ENCODE measurements around the gene TMEM9B. TPM values are rescaled to one million over a fixed set of nuclear protein-coding genes. Genes with fewer than 3 reads are reported as not detected.

TMEM9B gene
- total RNA-seq, 1 experiment from 2014 or later, result 29.6 TPM

- intact Hi-C loops (cut with micrococcal nuclease; ENCODE audit: unreplicated experiment), result no loop called here
- Mint-ChIP-seq H3K27ac (ENCODE audit: unreplicated experiment) (no peak overlapping the region), H3K36me3 (ENCODE audit: insufficient read depth, unreplicated experiment) (no peaks in the 10 kb centered on the region), H3K4me1 (ENCODE audit: low read depth, unreplicated experiment) (no peaks in the 10 kb centered on the region), H3K4me3 (ENCODE audit: unreplicated experiment) (no peak overlapping the region), H3K9me3 (ENCODE audit: unreplicated experiment) (no peaks in the 10 kb centered on the region), H3K27me3 (ENCODE audit: insufficient read depth, unreplicated experiment) (no peaks in the 10 kb centered on the region)
- DNase-seq, result no peak
- no peak overlapping the region for H3K4me3 ChIP-seq (ENCODE audit: low read depth, low read length)
- ChIA-PET POLR2A (no interaction called here), CTCF (no interaction called here)
- no peaks in the 10 kb centered on the region; the same call in 1 of the 2 replicates for H3K27me3 ChIP-seq (replicated peaks; ENCODE audit: control insufficient read depth, insufficient read depth, low read length)
- H3K36me3 ChIP-seq (ENCODE audit: control insufficient read depth, insufficient read depth, low read length), result no peaks in the 10 kb centered on the region
- H3K4me1 ChIP-seq, result no peaks in the 10 kb centered on the region
- TF ChIP-seq CTCF (IDR thresholded peaks at IDR 0.05; ENCODE audit: insufficient read depth in 1 of 2, low read depth in 1 of 2, low read length in 1 of 2, severe bottlenecking in 1 of 2, unreplicated experiment in 1 of 2), result no peak
- H3K9me3 ChIP-seq, result no peaks in the 10 kb centered on the region
- no TSS peak for BruUV-seq (replicated peaks)
Observed at GRCh38 chr11:8997451-8997850, 33.2 kb upstream of the TMEM9B start.

GRCh38 chr11:8989453-8989852 lies 25.2 kb upstream of the TMEM9B start:
- no peaks in the 10 kb centered on the region for H3K4me1 Mint-ChIP-seq (ENCODE audit: low read depth, unreplicated experiment)
- H3K27ac Mint-ChIP-seq (ENCODE audit: unreplicated experiment), result no peak overlapping the region

GRCh38 chr11:8988329-8989234 lies 24.3 kb upstream of the TMEM9B start:
- no TSS peak for BruUV-seq (replicated peaks)
- Histone ChIP-seq H3K9me3 (no peaks in the 10 kb centered on the region), H3K36me3 (ENCODE audit: control insufficient read depth, insufficient read depth, low read length) (no peaks in the 10 kb centered on the region), H3K27me3 (replicated peaks; ENCODE audit: control insufficient read depth, insufficient read depth, low read length) (no peaks in the 10 kb centered on the region), H3K4me1 (no peaks in the 10 kb centered on the region), H3K4me3 (ENCODE audit: low read depth, low read length) (no peak overlapping the region)
- DNase-seq, result no peak
- no peaks in the 10 kb centered on the region for H3K4me1 Mint-ChIP-seq (ENCODE audit: low read depth, unreplicated experiment)
- H3K4me3 Mint-ChIP-seq (ENCODE audit: unreplicated experiment), result no peak overlapping the region
- no peaks in the 10 kb centered on the region for H3K36me3 Mint-ChIP-seq (ENCODE audit: insufficient read depth, unreplicated experiment)
- intact Hi-C loops (cut with micrococcal nuclease; ENCODE audit: unreplicated experiment), result no loop called here
- ChIA-PET CTCF (no interaction called here), POLR2A (no interaction called here)
- no peak for TF ChIP-seq CTCF (IDR thresholded peaks at IDR 0.05; ENCODE audit: insufficient read depth in 1 of 2, low read depth in 1 of 2, low read length in 1 of 2, severe bottlenecking in 1 of 2, unreplicated experiment in 1 of 2)
- H3K9me3 Mint-ChIP-seq (ENCODE audit: unreplicated experiment), result no peaks in the 10 kb centered on the region
- H3K27ac Mint-ChIP-seq (ENCODE audit: unreplicated experiment), result no peak overlapping the region
- no peaks in the 10 kb centered on the region for H3K27me3 Mint-ChIP-seq (ENCODE audit: insufficient read depth, unreplicated experiment)

More at GRCh38 chr11:8989453-8989852, 25.2 kb upstream of the TMEM9B start:
- no TSS peak for BruUV-seq (replicated peaks)
- no peaks in the 10 kb centered on the region for H3K9me3 Mint-ChIP-seq (ENCODE audit: unreplicated experiment)
- no peaks in the 10 kb centered on the region for H3K36me3 Mint-ChIP-seq (ENCODE audit: insufficient read depth, unreplicated experiment)
- ChIA-PET CTCF (no interaction called here), POLR2A (no interaction called here)
- no peak for DNase-seq
- intact Hi-C loops (cut with micrococcal nuclease; ENCODE audit: unreplicated experiment), result no loop called here
- Histone ChIP-seq H3K36me3 (ENCODE audit: control insufficient read depth, insufficient read depth, low read length) (no peaks in the 10 kb centered on the region), H3K4me1 (no peaks in the 10 kb centered on the region), H3K4me3 (ENCODE audit: low read depth, low read length) (no peak overlapping the region), H3K27me3 (replicated peaks; ENCODE audit: control insufficient read depth, insufficient read depth, low read length) (no peaks in the 10 kb centered on the region), H3K9me3 (no peaks in the 10 kb centered on the region)
- H3K27me3 Mint-ChIP-seq (ENCODE audit: insufficient read depth, unreplicated experiment), result no peaks in the 10 kb centered on the region
- no peak overlapping the region for H3K4me3 Mint-ChIP-seq (ENCODE audit: unreplicated experiment)
- no peak for TF ChIP-seq CTCF (IDR thresholded peaks at IDR 0.05; ENCODE audit: insufficient read depth in 1 of 2, low read depth in 1 of 2, low read length in 1 of 2, severe bottlenecking in 1 of 2, unreplicated experiment in 1 of 2)

Data from Caco-2 (cell line).